Measurements from ENCODE around the gene ZNF497. TPM values are rescaled to one million over a fixed set of nuclear protein-coding genes. Genes with fewer than 3 reads are reported as not detected.
"Not testable (repeated sequence)": the region's sequence is repeated elsewhere in the genome, so short reads cannot be mapped to it uniquely, and the experiment has no call there.

ZNF497 gene
- total and polyA plus RNA-seq, 12 donors: 0.20 to 8.1 (median 1.6) TPM

GRCh38 chr19:58380662-58381459 is 18.3 kb upstream of the ZNF497 start, which contains the start of gene ZNF837:
TSS of gene ZNF837 (minus strand) at chr19:58381030. CDS start at chr19:58369332, 11,698 bp downstream.
- WGBS, 4 donors: 0 to 1% (median 0%) methylated on average over 31 to 83 of the region's 83 CpGs

GRCh38 chr19:58380037-58380661 is 17.6 kb upstream of the ZNF497 start:
- no peaks in the 10 kb centered on the region for H3K9me3 ChIP-seq (replicated peaks in 1 of 3)
- WGBS, 4 donors: 3 to 6% (median 5%) methylated on average over 18 to 24 of the region's 24 CpGs
- intact Hi-C loops (cut with DNase I): no loop called here
- peak overlapping the region; percentile 84 to 98 (median 86) for H3K27ac ChIP-seq
- TF ChIP-seq CTCF (IDR thresholded peaks at IDR 0.05): peak in 1 of 6 experiments; percentile 7
- no peak for TF ChIP-seq POLR2A (IDR thresholded peaks at IDR 0.05)
- H3K36me3 ChIP-seq (replicated peaks in 1 of 2): no peaks in the 10 kb centered on the region
- H3K27me3 ChIP-seq: no peaks in the 10 kb centered on the region
- H3K4me1 ChIP-seq (replicated peaks in 1 of 2): peaks cover 17 to 23% of the 10 kb centered on the region in 2 donors
- DNase-seq: no peak
- H3K4me3 ChIP-seq: peak overlapping the region; percentile 52 to 87 (median 82)

More at GRCh38 chr19:58380662-58381459, 18.3 kb upstream of the ZNF497 start, which contains the start of gene ZNF837:
- Histone ChIP-seq H3K27me3 (no peaks in the 10 kb centered on the region), H3K4me1 (replicated peaks in 1 of 2) (peaks cover 25 to 30% of the 10 kb centered on the region in 2 donors), H3K9me3 (replicated peaks in 1 of 3) (no peaks in the 10 kb centered on the region), H3K27ac (peak within 1 kb of the TSS; percentile 84 to 98 (median 86)), H3K36me3 (replicated peaks in 1 of 2) (no peaks in the 10 kb centered on the region), H3K4me3 (peak within 1 kb of the TSS; percentile 52 to 87 (median 82))
- TF ChIP-seq CTCF (IDR thresholded peaks at IDR 0.05) (peak in 1 of 6 experiments; percentile 27), POLR2A (IDR thresholded peaks at IDR 0.05) (peak; percentile 84 to 88)
- intact Hi-C loops (cut with DNase I): no loop called here
- peak; percentile 99 to 100 (median 99) for DNase-seq

GRCh38 chr19:58379246-58379645 is 16.7 kb upstream of the ZNF497 start:
- no peak for TF ChIP-seq CTCF (IDR thresholded peaks at IDR 0.05)
- no peak for TF ChIP-seq POLR2A (IDR thresholded peaks at IDR 0.05)
- H3K9me3 ChIP-seq (replicated peaks in 1 of 3): no peaks in the 10 kb centered on the region
- peaks cover 15 to 20% of the 10 kb centered on the region in 2 donors for H3K4me1 ChIP-seq (replicated peaks in 1 of 2)
- H3K27me3 ChIP-seq: no peaks in the 10 kb centered on the region
- no peak overlapping the region for H3K27ac ChIP-seq
- intact Hi-C loops (cut with DNase I): no loop called here
- H3K4me3 ChIP-seq: no peak overlapping the region
- DNase-seq: peak in 1 of 7 donors; percentile 18
- 73 to 95% (median 93%) methylated on average over 3 to 6 of the region's 6 CpGs for WGBS, 4 donors
- no peaks in the 10 kb centered on the region for H3K36me3 ChIP-seq (replicated peaks in 1 of 2)

- H3K27ac ChIP-seq; H3K36me3 ChIP-seq (replicated peaks in 1 of 2); DNase-seq; H3K27me3 ChIP-seq; H3K4me3 ChIP-seq; intact Hi-C loops (cut with DNase I); H3K9me3 ChIP-seq (replicated peaks in 1 of 3): not testable (repeated sequence)
- H3K4me1 ChIP-seq (replicated peaks in 1 of 2): peaks cover 10 to 15% of the 10 kb centered on the region in 2 donors
- WGBS, 4 donors: 71 to 92% (median 80%) methylated on average over 7 of the region's 7 CpGs
Observed at GRCh38 chr19:58376724-58377123, 14.2 kb upstream of the ZNF497 start.

Data from adrenal gland (tissue), 12 donors.